Endothelial cell of umbilical vein (primary cell): ENCODE measurements around the gene PGS1. TPM values are rescaled to one million over a fixed set of nuclear protein-coding genes. Genes with fewer than 3 reads are reported as not detected.

Source experiments
- BruUV-seq: library from RNA; stranded (reverse); fragments of 400-500 nt; replicated peaks from 2 replicates; lab custom pipeline; 2021; lab: Mats Ljungman, UMichigan
- CTCF ChIA-PET: fragments of 300-600, 350-600 bp; sonication (Branson Sonifier 250); formaldehyde crosslinking; loops from one replicate; lab custom pipeline; 2021; ENCODE audit warnings: antibody characterized with exemption, inconsistent platforms; lab: Charles Lee
- POLR2A ChIA-PET: fragments of 300-600, 350-600 bp; sonication (Branson Sonifier 250); formaldehyde crosslinking; loops from one replicate; lab custom pipeline; 2021; ENCODE audit warnings: antibody characterized with exemption, inconsistent platforms; lab: Charles Lee
- DNase-seq: peaks from one replicate; pipeline ENCODE4 v3.0.0-alpha.2; 2011; ENCODE audit warnings: low read depth, low spot score
- FAIRE-seq: peaks from 2 replicates; lab custom pipeline; 2011; peaks lifted over from hg19 to GRCh38; lab: Jason Lieb, UNC
- H2AFZ ChIP-seq: 2 replicates; pipeline ENCODE4 v1.6.0; 2012; ENCODE audit warnings: low read depth, low read length, control low read depth, inconsistent platforms
- H3K27ac ChIP-seq: 2 replicates; pipeline ENCODE4 v1.5.1; 2011; ENCODE audit warnings: low read depth, mild to moderate bottlenecking, control low read depth, low read length, moderate library complexity; ENCODE audit not compliant: insufficient read depth
- H3K27me3 ChIP-seq, 2 experiments: 2 replicates each; pipeline versions ENCODE4 v1.6.0 to v1.6.1; 2011; ENCODE audit warnings: low read length in 2 of 2, mixed read lengths in 1 of 2; ENCODE audit not compliant: control insufficient read depth in 2 of 2, insufficient read depth in 2 of 2
- H3K36me3 ChIP-seq, 2 experiments: 2 replicates in 1 of 2; 3 replicates in 1 of 2; pipeline ENCODE4 v1.5.1; 2011; ENCODE audit warnings: low read length in 2 of 2, mild to moderate bottlenecking in 1 of 2, moderate library complexity in 1 of 2; ENCODE audit not compliant: control insufficient read depth in 2 of 2, insufficient read depth in 2 of 2; ENCODE audit errors: extremely low read depth in 1 of 2
- H3K4me1 ChIP-seq: 3 replicates; pipeline ENCODE4 v1.5.1; 2011; ENCODE audit warnings: mild to moderate bottlenecking, low read length; ENCODE audit not compliant: control insufficient read depth, insufficient read depth; ENCODE audit errors: extremely low read depth
- H3K4me2 ChIP-seq: 2 replicates; pipeline ENCODE4 v1.6.1; 2011; ENCODE audit warnings: low read length, control low read depth, mixed read lengths; ENCODE audit not compliant: insufficient read depth
- H3K4me3 ChIP-seq, 3 experiments: fragments of 200-600 bp in 1 of 3; sonication (generic), shearing (Covaris generic) in 1 of 3; replicated peaks in 1 of 3; 2 replicates each; pipeline ENCODE4 v1.5.1; 2011 to 2016; ENCODE audit warnings: control low read depth in 3 of 3, low read length in 3 of 3, mild to moderate bottlenecking in 2 of 3, inconsistent platforms in 1 of 3, low read depth in 1 of 3, moderate library complexity in 1 of 3; ENCODE audit not compliant: insufficient read depth in 1 of 3
- H3K79me2 ChIP-seq: 2 replicates; pipeline ENCODE4 v1.6.0; 2012; ENCODE audit warnings: low read length, inconsistent platforms; ENCODE audit not compliant: control insufficient read depth, insufficient read depth
- H3K9ac ChIP-seq: replicated peaks from 2 replicates; pipeline ENCODE3; 2011; ENCODE audit warnings: low read length, control low read depth; ENCODE audit not compliant: insufficient read depth; ENCODE audit errors: extremely low read depth
- H3K9me1 ChIP-seq: replicated peaks from 3 replicates; pipeline ENCODE4 v1.6.0; 2011; ENCODE audit warnings: mild to moderate bottlenecking, low read length; ENCODE audit not compliant: control insufficient read depth, insufficient read depth; ENCODE audit errors: extremely low read depth
- H3K9me3 ChIP-seq: replicated peaks from 2 replicates; pipeline ENCODE4 v1.5.1; 2012; ENCODE audit warnings: low read length, inconsistent platforms; ENCODE audit not compliant: control insufficient read depth, insufficient read depth
- H4K20me1 ChIP-seq: replicated peaks from 2 replicates; pipeline ENCODE3; 2011; ENCODE audit warnings: mild to moderate bottlenecking, low read length; ENCODE audit not compliant: control insufficient read depth, insufficient read depth; ENCODE audit errors: extremely low read depth
- CTCF ChIP-seq, 2 donors: IDR thresholded peaks; 1 replicate in 1 of 2; 2 replicates in 1 of 2; pipeline ENCODE4 v1.5.1; 2011; ENCODE audit warnings: low read length in 2 of 2, mild to moderate bottlenecking in 2 of 2, moderate library complexity in 2 of 2, control low read depth in 1 of 2, inconsistent platforms in 1 of 2, low read depth in 1 of 2; ENCODE audit not compliant: insufficient read depth in 1 of 2; ENCODE audit errors: extremely low read depth in 1 of 2
- EZH2 ChIP-seq: IDR thresholded peaks from 2 replicates; pipeline ENCODE4 v1.6.1; 2012; ENCODE audit warnings: borderline replicate concordance, low read depth, mild to moderate bottlenecking, moderate library complexity, low read length, inconsistent platforms; ENCODE audit not compliant: severe bottlenecking
- FOS ChIP-seq: IDR thresholded peaks from 2 replicates; pipeline ENCODE4 v1.6.1; 2011; ENCODE audit warnings: mild to moderate bottlenecking, low read length, moderate library complexity, borderline replicate concordance; ENCODE audit not compliant: insufficient read depth
- GATA2 ChIP-seq: IDR thresholded peaks from 2 replicates; pipeline ENCODE4 v1.7.0; 2011; ENCODE audit warnings: low read depth, mild to moderate bottlenecking, moderate library complexity, mixed read lengths, low read length; ENCODE audit not compliant: insufficient read length, insufficient read depth
- JUN ChIP-seq: IDR thresholded peaks from 2 replicates; pipeline ENCODE4 v1.6.1; 2011; ENCODE audit warnings: borderline replicate concordance, low read depth; ENCODE audit not compliant: insufficient read length, insufficient read depth
- MYC ChIP-seq: IDR thresholded peaks from one replicate; pipeline ENCODE4 v1.6.1; 2011; ENCODE audit warnings: mild to moderate bottlenecking, low read depth, low read length
- POLR2A ChIP-seq: IDR thresholded peaks from 2 replicates; pipeline ENCODE4 v1.6.1; 2012; ENCODE audit warnings: low read depth, mild to moderate bottlenecking, control low read depth, low read length
- POLR2AphosphoS5 ChIP-seq: IDR thresholded peaks from 2 replicates; pipeline ENCODE4 v1.6.1; 2012; ENCODE audit warnings: low read depth, mild to moderate bottlenecking, control low read depth, low read length, moderate library complexity; ENCODE audit not compliant: insufficient read depth
- dilution Hi-C: fragments of 300-500 bp; cut with MboI; formaldehyde crosslinking; loops from one replicate; pipeline ENCODE4 v1.15.0; 2019; ENCODE audit warnings: low sequenced_read_pairs; ENCODE audit not compliant: extremely low pct_ligation_motif_present
- intact Hi-C: fragments of 100-400 bp; cut with micrococcal nuclease; formaldehyde crosslinking; loops from one replicate; pipeline ENCODE4 v1.10.0; 2022
- polyA plus RNA-seq, 4 experiments: library from polyadenylated mRNA; depleted of rRNA in 3 of 4; stranded (reverse) in 3 of 4; unstranded in 1 of 4; fragments of >200 nt; gene quantifications; 2 replicates each; pipeline versions ENCODE4 v1.2.1 to v1.2.3, GENCODE V29; 2011 to 2012; ENCODE audit warnings: missing spikeins in 1 of 4
- total RNA-seq: library from RNA; stranded (reverse); gene quantifications from 2 replicates; pipeline ENCODE4 v1.2.3, GENCODE V29; 2021
- TF ChIP-seq, protein P1 (sequence below): IDR thresholded peaks from 2 replicates; pipeline ENCODE4 v1.6.1; 2011; ENCODE audit not compliant: insufficient read depth, insufficient read length

PGS1 gene
- total and polyA plus RNA-seq, 2 donors (not counting 3 experiments of a cell fraction or from before 2014, with no cell fraction given): 50.8 to 66.0 TPM

GRCh38 chr17:78461799-78462053, 83.3 kb downstream of the PGS1 start:
- BruUV-seq: no TSS peak
- H3K36me3 ChIP-seq: no peaks in the 10 kb centered on the region
- H3K4me2 ChIP-seq: no peak overlapping the region
- POLR2A ChIA-PET: no interaction called here
- dilution Hi-C loops: no loop called here
- no peak overlapping the region for H2AFZ ChIP-seq
- no peaks in the 10 kb centered on the region for H3K9me3 ChIP-seq
- intact Hi-C loops: no loop called here
- no peaks in the 10 kb centered on the region for H3K27me3 ChIP-seq
- H3K27ac ChIP-seq: no peak overlapping the region
- no peak for FAIRE-seq
- H3K9me1 ChIP-seq: no peaks in the 10 kb centered on the region
- DNase-seq: no peak
- H3K4me3 ChIP-seq: no peak overlapping the region
- H3K9ac ChIP-seq: no peak overlapping the region
- H4K20me1 ChIP-seq: no peaks in the 10 kb centered on the region
- no peaks in the 10 kb centered on the region for H3K4me1 ChIP-seq
- CTCF ChIA-PET: interaction anchor here (0.5 kb wide), 1 partner anchor 1197 kb away, joined by 3 read pairs; no protein-coding TSS in a partner anchor
- no peak for TF ChIP-seq POLR2A
- no peak for TF ChIP-seq GATA2
- TF ChIP-seq, protein P1, sequence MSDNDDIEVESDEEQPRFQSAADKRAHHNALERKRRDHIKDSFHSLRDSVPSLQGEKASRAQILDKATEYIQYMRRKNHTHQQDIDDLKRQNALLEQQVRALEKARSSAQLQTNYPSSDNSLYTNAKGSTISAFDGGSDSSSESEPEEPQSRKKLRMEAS: no peak
- TF ChIP-seq JUN: no peak
- no peak for TF ChIP-seq EZH2
- no peak for TF ChIP-seq CTCF (IDR thresholded peaks at IDR 0.05; ENCODE audit: extremely low read depth in 1 of 2, insufficient read depth in 1 of 2, low read depth in 1 of 2, low read length in 2 of 2)
- TF ChIP-seq MYC: no peak
- no peak for TF ChIP-seq FOS
- TF ChIP-seq POLR2AphosphoS5: no peak
- H3K79me2 ChIP-seq: no peaks in the 10 kb centered on the region
